GM19035 (cell line): ENCODE measurements around the gene FBXL13.
"Not testable (repeated sequence)": the region's sequence is repeated elsewhere in the genome, so short reads cannot be mapped to it uniquely, and the experiment has no call there.

Experiments used
- ATAC-seq: cut with Tn5 transposase; IDR thresholded peaks from one replicate; pipeline ENCODE4 v1.9.1; 2021; ENCODE audit not compliant: unreplicated experiment

Gene FBXL13

DNA sequence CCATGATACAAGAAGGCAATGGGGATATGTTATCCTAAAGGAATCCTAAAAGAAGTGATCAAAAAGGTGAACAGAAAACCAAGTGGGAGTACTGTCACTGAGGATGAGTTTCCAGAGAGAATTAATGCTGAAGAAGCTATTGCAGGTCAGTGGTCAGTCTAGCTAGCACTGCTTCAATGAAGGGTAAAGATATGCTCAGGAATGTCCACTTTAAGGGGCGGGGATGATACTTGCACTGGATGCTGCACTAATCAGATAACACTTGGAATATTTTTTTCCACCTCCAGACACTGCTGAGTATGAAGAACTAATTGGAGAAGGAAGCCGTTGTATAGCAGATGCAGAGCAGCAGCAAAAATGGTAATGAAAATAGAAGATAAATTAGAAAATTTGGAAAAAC, 86.5 kb downstream of the FBXL13 start:
- no peak for ATAC-seq

- ATAC-seq = no peak
These were observed 89.3 kb downstream of the FBXL13 start for GRCh38 chr7:102985176-102985783.

GRCh38 chr7:102983602-102984001, 91.0 kb downstream of the FBXL13 start:
- no peak for ATAC-seq

DNA sequence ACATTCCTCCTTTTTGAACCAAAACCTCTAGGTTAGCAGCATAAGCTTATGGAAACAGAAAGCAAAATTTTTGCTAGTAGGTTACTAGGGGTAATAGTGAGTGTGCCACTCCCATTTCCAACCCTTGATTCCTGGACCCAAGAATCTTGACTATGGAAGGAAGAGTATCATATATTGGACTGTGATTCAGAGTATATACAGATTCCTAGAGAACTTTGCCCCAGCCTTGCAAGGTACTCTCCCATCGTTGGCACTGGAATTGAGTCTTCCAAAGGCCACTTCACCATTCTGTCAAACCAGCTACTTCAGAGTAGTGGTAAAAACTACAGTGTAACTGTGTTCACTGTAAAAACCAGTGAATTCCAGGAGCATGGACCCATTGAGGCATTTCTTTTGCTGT, 92.4 kb downstream of the FBXL13 start:
- no peak for ATAC-seq

DNA sequence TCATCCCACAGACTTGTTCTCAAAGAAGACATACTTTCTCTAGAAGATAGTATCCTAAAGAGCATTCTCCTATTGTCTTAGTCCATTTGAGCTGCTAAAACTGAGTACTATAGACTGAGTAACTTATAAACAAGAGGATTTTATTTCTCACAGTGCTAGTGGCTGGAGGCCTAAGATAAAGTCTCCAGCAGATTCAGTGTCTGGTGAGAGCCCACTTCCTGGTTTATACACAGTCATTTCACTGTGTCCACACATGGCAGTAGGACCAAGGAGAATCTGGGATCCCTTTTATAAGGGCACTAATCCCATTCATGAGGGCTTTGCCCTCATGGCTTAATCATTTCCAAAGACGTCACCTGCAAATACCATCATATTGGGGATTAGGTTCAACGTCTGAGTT, 93.1 kb downstream of the FBXL13 start:
- no peak for ATAC-seq

DNA sequence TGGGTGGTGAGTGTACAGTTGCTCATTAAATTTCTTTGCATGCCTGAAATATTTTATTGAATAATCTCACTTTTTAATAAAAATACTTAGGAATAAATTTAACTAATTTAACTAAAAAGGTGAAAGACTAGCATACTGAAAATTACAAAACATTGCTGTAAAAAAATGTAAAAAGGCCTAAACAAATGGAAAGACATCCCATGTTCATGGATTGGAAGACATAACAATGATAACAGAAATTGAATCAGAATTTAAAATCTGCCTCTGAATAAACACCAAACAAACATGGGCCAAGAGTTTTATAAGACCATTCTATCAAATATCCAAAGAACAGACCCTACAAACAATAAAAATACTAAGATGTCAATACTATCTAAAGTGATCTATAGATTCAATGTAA, 94.9 kb downstream of the FBXL13 start:
- no peak for ATAC-seq

DNA sequence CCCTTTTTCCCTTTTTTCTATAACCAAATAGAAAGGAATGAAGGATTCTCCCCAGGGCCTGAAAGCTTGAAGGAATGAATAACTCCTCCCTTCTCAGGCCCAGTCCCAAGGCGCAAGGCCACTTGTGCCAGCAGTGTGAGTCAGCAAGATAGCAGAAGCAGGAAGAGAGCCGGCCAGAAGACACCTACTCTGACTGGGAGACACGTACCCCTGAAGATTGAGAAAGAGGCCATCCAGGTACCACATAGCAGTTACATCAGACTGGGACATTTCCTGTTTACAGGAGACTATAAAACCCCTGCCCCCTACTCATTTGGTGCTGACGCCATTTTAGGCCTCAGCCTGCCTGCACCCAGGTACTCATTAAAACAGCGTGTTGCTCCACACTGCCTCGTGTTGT, 96.3 kb downstream of the FBXL13 start:
- ATAC-seq = no peak

- not testable (repeated sequence) for ATAC-seq
These were observed 97.0 kb downstream of the FBXL13 start for GRCh38 chr7:102977586-102977985.

- no peak for ATAC-seq
These were observed 98.1 kb downstream of the FBXL13 start for GRCh38 chr7:102976493-102976892.

GRCh38 chr7:102975854-102976253, 98.7 kb downstream of the FBXL13 start:
- no peak for ATAC-seq

DNA sequence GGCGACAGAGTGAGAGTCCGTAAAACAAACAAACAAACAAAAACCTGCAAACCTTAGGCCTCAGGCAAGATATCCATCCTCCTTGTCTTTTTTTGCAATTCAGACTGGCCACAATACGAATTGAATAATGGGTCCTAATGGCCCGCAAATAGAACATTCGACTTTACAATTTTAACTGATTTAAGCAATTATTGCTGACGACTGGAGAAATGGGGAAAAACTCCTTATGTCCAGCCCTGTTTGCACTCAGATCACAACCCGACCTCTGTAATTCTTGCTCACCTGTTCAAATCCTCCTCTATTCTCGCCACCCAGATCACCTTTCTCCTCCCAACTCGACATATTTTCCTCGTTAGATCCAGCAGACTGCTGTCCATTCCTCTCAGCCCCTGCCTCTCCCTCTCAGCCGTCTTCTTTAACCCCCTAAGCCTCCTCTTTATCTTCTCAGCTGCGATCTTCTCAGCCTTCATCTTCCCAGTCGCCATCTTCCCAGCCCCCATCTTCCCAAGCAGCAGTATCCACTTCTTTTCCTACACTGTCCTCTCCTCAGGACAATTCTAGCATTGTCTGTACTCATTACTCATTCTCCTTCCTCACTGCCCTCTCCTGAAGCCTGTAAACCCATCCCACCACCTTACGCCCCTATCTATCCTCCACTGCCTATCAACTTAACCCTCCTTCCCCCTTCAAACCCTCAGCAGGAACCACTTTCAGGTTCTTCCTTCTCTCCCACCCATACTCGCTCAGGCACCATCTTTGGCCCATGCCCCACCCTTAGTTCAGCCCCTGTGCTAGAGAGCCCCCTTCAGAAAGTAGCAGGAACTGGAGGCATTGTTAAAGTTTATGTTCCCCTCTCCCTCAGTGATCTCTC, 100.0 kb downstream of the FBXL13 start:
- ATAC-seq = no peak

DNA sequence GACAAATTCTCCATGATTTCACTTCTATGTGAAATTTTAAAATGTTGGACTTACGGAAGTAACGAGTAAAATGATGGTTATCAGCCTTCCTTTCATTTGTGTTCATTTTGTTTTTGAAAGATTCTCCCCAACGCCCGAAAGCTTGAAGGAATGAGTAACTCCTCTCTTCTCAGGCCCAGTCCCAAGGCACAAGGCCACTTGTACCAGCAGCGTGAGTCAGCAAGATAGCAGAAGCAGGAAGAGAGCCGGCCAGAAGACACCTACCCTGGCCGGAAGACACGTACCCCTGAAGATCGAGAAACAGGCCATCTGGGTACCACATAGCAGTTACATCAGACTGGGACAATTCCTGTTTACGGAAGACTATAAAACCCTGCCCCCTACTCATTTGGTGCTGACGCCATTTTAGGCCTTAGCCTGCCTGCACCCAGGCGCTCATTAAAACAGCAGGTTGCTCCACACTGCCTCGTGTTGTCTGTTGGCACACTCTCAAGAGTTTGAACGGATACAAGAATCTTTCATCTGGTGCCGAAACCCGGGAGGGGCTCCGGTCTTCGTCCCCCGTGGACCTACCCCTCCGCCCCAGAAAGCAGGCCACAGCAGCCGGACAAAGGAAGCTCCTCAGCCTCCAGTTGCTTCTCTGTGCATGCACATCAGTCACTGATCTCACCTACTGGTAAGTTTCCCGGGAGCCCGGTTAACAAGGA, 101.3 kb downstream of the FBXL13 start:
- ATAC-seq = no peak

GRCh38 chr7:102967798-102968197, 106.8 kb downstream of the FBXL13 start:
- ATAC-seq = no peak

GRCh38 chr7:102966465-102966864, 108.1 kb downstream of the FBXL13 start:
- ATAC-seq = no peak

GRCh38 chr7:102961993-102962392, 112.6 kb downstream of the FBXL13 start:
- not testable (repeated sequence) for ATAC-seq

DNA sequence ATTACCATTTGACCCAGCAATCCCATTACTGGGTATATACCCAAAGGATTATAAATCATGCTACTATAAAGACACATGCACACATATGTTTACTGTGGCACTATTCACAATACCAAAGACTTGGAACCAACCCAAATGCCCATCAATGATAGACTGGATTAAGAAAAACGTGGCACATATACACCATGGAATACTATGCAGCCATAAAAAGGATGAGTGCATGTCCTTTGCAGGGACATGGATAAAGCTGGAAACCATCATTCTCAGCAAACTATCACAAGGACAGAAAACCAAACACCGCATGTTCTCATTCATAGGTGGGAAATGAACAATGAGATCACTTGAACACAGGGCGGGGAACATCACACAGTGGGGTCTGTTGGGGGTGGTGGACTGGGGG, 116.6 kb downstream of the FBXL13 start:
- not testable (repeated sequence) for ATAC-seq

- not testable (repeated sequence) for ATAC-seq
These were observed 120.2 kb downstream of the FBXL13 start for GRCh38 chr7:102954359-102954758.

DNA sequence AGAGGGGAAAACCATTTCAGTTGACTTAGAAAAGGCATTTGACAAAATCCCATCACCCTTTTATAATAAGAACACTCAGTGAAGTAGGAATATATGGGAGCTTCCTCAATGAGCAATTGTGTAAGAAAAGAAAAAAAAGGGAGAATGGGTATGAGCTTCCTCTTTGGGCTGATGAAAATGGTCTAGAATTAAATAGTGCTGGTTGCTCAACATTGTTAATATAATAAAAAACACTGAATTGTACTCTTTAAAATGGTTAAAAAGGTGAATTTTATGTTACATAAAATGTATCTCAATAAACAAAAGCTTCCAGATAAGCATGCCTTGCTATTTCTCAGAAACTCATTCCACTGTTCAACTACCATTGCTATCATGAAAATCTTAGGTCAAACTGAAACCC, 121.2 kb downstream of the FBXL13 start:
- no peak for ATAC-seq

DNA sequence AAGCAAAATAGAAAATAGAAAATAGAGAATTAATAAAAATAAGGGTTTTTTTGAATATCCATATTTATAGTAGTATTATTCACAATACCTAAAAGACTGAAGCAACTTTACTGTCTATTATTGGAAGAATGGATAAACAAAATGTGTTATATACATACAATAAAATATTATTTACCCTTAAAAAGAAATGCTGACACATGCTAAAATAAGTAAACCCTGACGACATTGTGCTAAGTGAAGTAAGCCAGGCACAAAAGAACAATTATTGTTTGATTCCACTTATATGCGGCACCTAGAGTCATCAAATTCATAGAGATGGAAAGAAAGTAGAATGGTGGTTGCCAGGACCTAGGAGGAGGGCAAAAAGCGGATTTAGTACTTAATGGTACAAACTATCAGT, 122.8 kb downstream of the FBXL13 start:
- no peak for ATAC-seq

DNA sequence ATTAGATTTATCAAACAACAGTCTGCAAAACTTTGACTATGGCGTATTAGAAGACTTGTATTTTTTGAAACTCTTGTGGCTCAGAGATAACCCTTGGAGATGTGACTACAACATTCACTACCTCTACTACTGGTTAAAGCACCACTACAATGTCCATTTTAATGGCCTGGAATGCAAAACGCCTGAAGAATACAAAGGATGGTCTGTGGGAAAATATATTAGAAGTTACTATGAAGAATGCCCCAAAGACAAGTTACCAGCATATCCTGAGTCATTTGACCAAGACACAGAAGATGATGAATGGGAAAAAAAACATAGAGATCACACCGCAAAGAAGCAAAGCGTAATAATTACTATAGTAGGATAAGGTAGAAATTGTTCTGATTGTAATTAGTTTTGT, 130.4 kb downstream of the FBXL13 start:
- ATAC-seq = no peak

DNA sequence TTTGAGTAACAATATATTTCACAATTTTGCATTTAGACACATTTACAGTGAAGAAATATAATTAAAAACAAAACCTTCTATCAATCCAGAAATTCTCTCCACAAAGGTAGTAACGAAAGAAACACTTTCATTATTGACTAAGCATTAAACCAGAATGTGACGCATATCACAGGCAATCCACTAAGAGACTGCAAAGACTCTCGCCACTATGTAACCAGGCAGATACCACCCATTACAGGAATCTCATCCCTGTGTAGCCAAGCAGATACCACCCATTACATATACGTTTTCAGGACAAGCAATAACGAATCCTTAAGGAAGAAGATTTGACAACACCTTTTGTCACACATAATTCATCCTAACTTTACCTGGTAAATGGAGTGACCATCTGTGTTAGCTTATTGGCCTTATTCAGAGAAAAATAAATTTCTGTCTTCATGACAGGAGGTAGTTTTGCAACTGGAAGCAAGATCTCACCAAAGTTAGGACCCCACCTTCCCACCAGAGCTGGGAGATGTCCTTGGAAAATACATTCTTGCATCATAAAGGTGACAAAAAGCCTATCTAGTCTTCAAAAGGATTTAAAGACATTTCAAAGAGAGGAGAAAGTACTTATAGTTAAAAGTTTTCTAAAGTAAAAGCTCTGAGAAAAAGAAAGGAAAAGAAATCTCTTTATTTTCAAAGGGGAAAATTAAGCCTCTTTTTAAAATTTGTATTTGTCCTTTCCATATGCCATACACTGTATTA, 131.0 kb downstream of the FBXL13 start:
- no peak for ATAC-seq
